ENCODE results near the gene WWP2. TPM values are rescaled to one million over a fixed set of nuclear protein-coding genes. Genes with fewer than 3 reads are reported as not detected.

WWP2 gene
- total RNA-seq, 3 donors from 2014 or later: 34.7 to 44.2 (median 36.5) TPM

DNA sequence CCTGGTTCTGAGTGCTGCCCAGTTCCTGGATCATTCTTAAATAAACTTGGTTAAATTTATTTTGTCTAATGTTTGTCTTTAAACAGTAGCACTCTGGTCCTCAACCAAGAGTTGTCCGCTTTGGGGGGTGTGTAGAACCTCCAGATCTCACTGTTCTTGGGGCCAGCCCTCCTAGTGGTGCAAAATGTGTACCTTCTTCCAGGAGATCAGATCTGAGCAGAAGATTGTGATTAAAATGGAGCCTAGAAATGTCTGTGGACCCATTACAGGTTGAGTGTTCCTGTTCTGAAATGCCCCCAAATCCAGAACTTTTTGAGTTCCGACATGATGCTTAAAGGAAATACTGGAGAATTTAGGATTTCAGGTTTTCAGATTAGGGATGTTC is 143.0 kb downstream of the WWP2 start:
- no peaks in the 10 kb centered on the region for H3K4me1 Mint-ChIP-seq (ENCODE audit: low read depth)
- no peak for DNase-seq
- H3K36me3 Mint-ChIP-seq (ENCODE audit: insufficient read depth): peaks cover 31% of the 10 kb centered on the region
- H3K9me3 Mint-ChIP-seq: no peaks in the 10 kb centered on the region
- no peak for ATAC-seq
- no peaks in the 10 kb centered on the region for H3K27me3 Mint-ChIP-seq (ENCODE audit: low read depth)
- no peak overlapping the region for H3K4me3 Mint-ChIP-seq

DNA sequence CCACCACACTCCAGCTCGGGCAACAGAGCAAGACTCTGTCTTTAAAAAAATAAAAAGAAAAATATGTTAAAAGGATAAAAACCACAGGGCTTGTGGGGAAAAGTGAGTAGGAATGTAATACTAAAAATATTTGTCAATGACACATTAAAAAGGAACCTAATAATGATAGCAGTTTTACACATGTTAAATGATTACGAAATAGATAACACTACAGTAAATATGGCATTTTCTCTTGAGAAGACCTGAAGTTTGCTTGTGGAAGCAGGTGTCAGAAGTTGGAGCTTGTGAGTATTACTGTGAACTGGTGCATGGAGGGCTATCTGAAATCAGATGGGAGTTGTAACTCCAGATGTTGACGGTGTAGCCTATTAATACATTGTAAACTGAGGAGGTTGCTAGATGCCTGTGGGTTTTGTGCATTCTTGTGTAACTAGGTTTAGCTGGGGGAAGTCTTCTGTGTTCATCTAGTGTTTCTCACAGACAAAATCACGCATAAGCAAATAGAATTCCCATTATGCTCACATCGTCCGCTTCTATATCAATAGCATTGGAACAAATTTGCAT is 144.8 kb downstream of the WWP2 start:
- no peak for ATAC-seq
- H3K9me3 Mint-ChIP-seq: no peaks in the 10 kb centered on the region
- H3K4me3 Mint-ChIP-seq: no peak overlapping the region
- no peaks in the 10 kb centered on the region for H3K4me1 Mint-ChIP-seq (ENCODE audit: low read depth)
- H3K27me3 Mint-ChIP-seq (ENCODE audit: low read depth): no peaks in the 10 kb centered on the region
- DNase-seq: no peak
- peaks cover 25% of the 10 kb centered on the region for H3K36me3 Mint-ChIP-seq (ENCODE audit: insufficient read depth)

DNA sequence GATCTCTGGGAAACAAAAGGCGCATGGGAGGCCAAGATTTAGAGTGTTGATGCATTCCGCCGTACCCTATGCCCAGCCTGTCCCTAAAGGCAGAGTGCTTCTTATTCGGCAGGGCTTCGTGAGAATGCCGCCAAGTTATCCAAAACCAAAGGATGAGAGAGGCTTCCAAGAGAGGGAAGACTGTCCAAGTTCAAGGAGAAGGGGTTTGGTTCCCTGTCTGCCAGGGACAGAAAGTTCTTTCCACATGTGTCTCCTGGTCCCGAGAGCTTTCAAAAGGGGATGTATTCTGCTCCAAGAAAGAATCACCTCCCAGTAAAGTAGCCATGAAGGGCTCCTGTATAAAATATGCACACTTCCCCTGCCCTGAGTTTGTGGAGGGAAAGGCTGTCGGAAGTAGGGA is 146.9 kb downstream of the WWP2 start:
- no peak for DNase-seq
- ATAC-seq: no peak
- no peak overlapping the region for H3K4me3 Mint-ChIP-seq
- no peaks in the 10 kb centered on the region for H3K9me3 Mint-ChIP-seq
- no peaks in the 10 kb centered on the region for H3K4me1 Mint-ChIP-seq (ENCODE audit: low read depth)
- H3K36me3 Mint-ChIP-seq (ENCODE audit: insufficient read depth): peaks cover 16% of the 10 kb centered on the region
- no peaks in the 10 kb centered on the region for H3K27me3 Mint-ChIP-seq (ENCODE audit: low read depth)

DNA sequence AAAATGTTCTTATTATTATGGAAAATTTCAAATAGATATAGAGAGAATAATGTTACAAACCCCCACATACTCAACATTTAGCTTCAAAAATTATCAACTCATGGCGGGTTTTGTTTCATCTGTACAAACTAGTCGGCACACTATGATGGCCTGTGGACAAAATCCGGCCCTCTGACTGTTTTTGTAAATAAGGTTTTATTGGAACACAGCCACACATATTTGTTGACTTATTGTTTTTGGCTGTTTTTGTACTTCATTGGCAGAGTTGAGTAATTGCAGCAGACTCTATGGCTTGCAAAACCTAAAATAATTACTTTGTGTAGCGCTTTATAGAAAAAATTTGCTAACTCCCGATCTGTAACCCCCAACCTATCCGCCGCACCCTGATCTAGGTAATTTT is 147.6 kb downstream of the WWP2 start:
- peaks cover 16% of the 10 kb centered on the region for H3K36me3 Mint-ChIP-seq (ENCODE audit: insufficient read depth)
- no peaks in the 10 kb centered on the region for H3K4me1 Mint-ChIP-seq (ENCODE audit: low read depth)
- DNase-seq (no peak), ATAC-seq (no peak)
- no peaks in the 10 kb centered on the region for H3K9me3 Mint-ChIP-seq
- no peak overlapping the region for H3K4me3 Mint-ChIP-seq
- H3K27me3 Mint-ChIP-seq (ENCODE audit: low read depth): no peaks in the 10 kb centered on the region

DNA sequence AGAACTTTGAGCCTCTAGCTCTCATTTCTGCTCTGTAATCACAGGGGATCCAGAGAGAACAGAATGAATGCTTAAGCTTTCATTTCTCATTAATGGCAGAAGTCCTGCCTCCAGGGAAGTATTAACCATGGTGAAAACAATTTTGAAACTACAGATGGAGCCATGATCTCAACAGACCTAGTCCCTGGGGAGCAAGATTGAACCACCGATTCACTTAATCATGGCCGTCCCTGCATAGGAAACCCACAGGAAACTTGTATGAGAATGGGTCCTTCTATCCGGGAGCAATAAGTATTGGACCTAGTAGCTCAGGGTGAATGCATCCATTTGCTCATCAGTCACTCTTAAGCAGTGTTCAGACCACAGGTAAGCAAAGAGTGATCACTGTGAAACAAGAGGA is 148.8 kb downstream of the WWP2 start:
- Mint-ChIP-seq H3K4me1 (ENCODE audit: low read depth) (no peaks in the 10 kb centered on the region), H3K27me3 (ENCODE audit: low read depth) (no peaks in the 10 kb centered on the region), H3K4me3 (no peak overlapping the region), H3K9me3 (no peaks in the 10 kb centered on the region), H3K36me3 (ENCODE audit: insufficient read depth) (peaks cover 16% of the 10 kb centered on the region)
- ATAC-seq: no peak
- DNase-seq: no peak

DNA sequence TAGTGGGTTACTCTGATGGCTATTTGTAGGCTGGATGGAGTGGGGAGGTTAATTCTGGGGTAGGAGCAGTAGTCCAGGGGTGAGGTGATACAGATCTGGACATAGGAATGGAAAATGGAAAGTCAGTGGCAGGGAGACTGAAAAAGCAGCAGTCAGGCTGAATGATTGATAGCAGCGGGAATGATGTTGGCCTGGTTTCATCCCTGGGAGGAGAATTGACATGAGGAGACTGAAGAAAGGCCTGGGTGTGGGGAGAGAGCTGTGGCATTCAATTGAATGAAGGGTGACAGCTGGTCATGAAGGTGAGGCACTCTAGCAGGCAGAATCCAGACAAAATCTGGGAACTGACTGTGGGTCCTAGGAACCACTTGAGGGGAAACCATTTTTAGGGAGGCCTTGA is 154.3 kb downstream of the WWP2 start:
- no peaks in the 10 kb centered on the region for H3K4me1 Mint-ChIP-seq (ENCODE audit: low read depth)
- DNase-seq (no peak), ATAC-seq (no peak)
- H3K27me3 Mint-ChIP-seq (ENCODE audit: low read depth): no peaks in the 10 kb centered on the region
- no peak overlapping the region for H3K4me3 Mint-ChIP-seq
- H3K36me3 Mint-ChIP-seq (ENCODE audit: insufficient read depth): peaks cover 6% of the 10 kb centered on the region
- H3K9me3 Mint-ChIP-seq: no peaks in the 10 kb centered on the region

DNA sequence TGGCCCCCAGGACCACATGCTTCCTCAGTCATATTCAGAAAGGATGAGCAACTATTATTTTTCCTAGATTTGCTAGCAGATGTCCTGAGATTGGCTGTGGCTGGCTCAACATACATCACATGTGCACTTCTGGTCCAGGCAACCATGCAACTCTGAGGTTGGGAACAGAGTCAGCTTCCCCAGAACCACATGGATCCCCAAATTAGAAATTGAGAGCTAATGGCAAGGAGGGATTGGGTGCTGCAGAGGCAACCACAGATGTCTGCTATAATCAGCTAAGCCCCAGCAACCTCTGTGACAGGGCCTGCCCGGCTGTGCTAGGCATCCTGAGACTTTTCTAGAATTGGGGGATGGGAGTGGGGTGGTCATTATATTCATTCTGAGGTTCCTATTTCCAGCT is 155.2 kb downstream of the WWP2 start:
- H3K9me3 Mint-ChIP-seq: no peaks in the 10 kb centered on the region
- DNase-seq (no peak), ATAC-seq (no peak)
- H3K36me3 Mint-ChIP-seq (ENCODE audit: insufficient read depth): peaks cover 7% of the 10 kb centered on the region
- H3K4me1 Mint-ChIP-seq (ENCODE audit: low read depth): no peaks in the 10 kb centered on the region
- H3K27me3 Mint-ChIP-seq (ENCODE audit: low read depth): no peaks in the 10 kb centered on the region
- no peak overlapping the region for H3K4me3 Mint-ChIP-seq

DNA sequence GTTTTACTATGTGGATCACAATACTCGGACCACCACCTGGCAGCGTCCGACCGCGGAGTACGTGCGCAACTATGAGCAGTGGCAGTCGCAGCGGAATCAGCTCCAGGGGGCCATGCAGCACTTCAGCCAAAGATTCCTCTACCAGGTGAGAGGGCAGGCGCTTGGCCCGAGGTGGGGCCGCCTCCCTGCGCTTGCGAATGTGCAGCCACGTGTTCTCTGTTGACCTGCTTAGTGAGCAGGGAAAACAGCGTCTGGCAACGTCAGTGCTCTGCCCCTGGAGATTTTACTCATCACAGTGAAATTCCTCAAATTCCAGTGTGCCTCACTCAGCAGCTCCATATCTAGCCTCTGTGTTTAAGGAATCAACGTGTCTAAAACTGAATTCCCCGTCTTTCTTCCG is 155.6 kb downstream of the WWP2 start:
- ATAC-seq: no peak
- no peak for DNase-seq
- H3K9me3 Mint-ChIP-seq: no peaks in the 10 kb centered on the region
- H3K4me3 Mint-ChIP-seq: no peak overlapping the region
- peaks cover 10% of the 10 kb centered on the region for H3K36me3 Mint-ChIP-seq (ENCODE audit: insufficient read depth)
- H3K27me3 Mint-ChIP-seq (ENCODE audit: low read depth): no peaks in the 10 kb centered on the region
- H3K4me1 Mint-ChIP-seq (ENCODE audit: low read depth): no peaks in the 10 kb centered on the region

DNA sequence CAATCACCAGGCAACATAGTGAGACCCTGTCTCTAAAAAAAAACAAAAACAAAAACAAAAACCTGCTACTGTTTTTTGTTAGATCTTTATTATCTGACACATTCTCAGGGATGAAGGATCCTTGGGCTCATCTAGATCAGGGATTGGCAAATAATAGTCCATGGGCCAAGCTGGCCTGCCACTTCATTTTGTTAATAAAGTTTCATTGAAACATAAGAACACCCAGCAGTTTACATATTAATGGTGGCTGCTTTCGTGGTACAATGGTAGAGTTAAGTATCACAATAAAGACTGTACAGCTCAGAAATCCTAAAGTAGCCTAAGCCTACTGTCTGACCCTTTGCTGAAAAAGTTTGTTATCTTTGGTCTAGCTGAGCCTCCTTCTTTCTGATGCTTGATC is 156.1 kb downstream of the WWP2 start:
- Mint-ChIP-seq H3K36me3 (ENCODE audit: insufficient read depth) (peaks cover 10% of the 10 kb centered on the region), H3K27me3 (ENCODE audit: low read depth) (no peaks in the 10 kb centered on the region)
- ATAC-seq: no peak

DNA sequence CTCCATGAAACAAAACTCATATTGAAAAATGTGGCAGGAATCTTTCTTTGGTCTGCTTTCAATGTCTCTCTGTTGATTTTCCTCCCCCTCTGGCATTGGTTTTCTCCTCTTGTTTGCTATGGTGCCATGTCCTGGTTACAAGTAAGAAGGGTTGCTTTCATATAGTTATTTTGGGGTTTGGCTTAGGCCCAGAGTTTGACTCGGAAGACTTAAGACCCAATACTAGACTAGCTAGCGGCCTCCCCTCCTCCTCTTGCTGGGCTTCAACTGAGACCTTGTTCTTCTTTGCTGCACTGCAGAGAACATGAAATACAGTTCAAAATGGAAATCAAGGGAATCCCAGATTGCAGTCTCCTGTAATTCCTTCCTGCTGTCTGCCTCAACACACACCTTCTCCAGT is 159.0 kb downstream of the WWP2 start:
- H3K9me3 Mint-ChIP-seq: no peaks in the 10 kb centered on the region
- DNase-seq: no peak
- H3K4me3 Mint-ChIP-seq: no peak overlapping the region
- H3K27me3 Mint-ChIP-seq (ENCODE audit: low read depth): no peaks in the 10 kb centered on the region
- H3K36me3 Mint-ChIP-seq (ENCODE audit: insufficient read depth): peaks cover 21% of the 10 kb centered on the region
- ATAC-seq: no peak
- H3K4me1 Mint-ChIP-seq (ENCODE audit: low read depth): no peaks in the 10 kb centered on the region

More for the DNA sequence above, 156.1 kb downstream of the WWP2 start:
- no peak for DNase-seq
- Mint-ChIP-seq H3K4me3 (no peak overlapping the region), H3K9me3 (no peaks in the 10 kb centered on the region), H3K4me1 (ENCODE audit: low read depth) (no peaks in the 10 kb centered on the region)

DNA sequence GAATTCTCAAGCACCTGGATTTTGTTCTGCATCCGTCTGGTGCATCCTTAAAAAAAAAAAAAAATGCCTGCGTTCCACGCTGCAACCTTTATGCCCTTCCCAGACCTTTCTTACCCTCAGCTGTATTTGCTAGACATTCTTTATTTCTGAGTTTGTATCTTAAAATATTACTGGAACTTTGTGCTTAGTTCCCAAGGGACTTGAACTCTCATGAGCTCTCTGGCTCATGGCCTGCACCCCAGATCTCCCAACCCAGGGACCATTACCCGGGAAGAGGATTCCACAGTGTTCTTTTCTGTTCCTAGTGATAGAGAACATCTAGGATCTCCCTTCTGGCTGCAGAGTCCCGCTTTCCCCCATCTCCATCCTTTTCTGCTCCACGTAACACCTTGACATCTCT is 160.1 kb downstream of the WWP2 start:
- Mint-ChIP-seq H3K4me1 (ENCODE audit: low read depth) (no peaks in the 10 kb centered on the region), H3K36me3 (ENCODE audit: insufficient read depth) (peaks cover 23% of the 10 kb centered on the region), H3K4me3 (no peak overlapping the region), H3K9me3 (no peaks in the 10 kb centered on the region), H3K27me3 (ENCODE audit: low read depth) (no peaks in the 10 kb centered on the region)
- DNase-seq: no peak
- ATAC-seq: no peak

DNA sequence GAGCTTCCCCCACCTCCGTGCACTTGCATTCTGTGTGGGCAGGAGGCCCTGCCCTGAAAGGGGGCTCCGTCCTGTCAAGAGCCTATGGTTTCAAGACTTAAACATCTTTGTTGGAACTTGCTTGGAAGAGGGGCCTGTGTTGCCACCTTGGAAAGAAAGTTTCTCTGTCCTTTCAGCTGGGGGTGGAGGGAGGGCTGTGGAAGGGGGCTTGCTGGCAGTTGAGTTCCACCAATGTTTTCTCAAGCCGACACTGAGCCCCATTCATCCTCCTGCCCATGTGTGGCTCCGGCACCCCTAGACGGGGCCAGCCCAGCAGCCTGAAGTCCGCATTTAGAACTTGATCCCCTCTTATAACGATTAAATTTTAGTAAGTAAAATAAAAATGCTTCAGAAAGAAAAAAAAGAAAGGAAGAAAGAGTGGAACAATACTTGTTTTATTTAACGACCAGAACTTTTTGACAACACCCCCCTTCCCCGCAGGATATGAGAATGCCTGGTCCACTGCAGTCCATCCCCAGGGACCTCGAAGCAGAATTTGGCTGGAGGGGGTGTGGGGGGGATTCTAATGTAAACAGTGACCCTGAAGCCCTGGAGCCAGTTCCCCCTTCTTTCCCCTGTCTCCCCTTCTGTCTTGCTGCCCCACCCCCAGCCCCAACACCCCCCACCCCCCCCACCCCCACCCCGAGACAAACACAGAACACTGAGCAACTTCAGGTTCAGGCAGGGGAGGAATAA is 162.1 kb downstream of the WWP2 start:
- ATAC-seq (no peak), DNase-seq (no peak)
- no peaks in the 10 kb centered on the region for H3K27me3 Mint-ChIP-seq (ENCODE audit: low read depth)
- no peak overlapping the region for H3K4me3 Mint-ChIP-seq
- H3K9me3 Mint-ChIP-seq: no peaks in the 10 kb centered on the region
- H3K36me3 Mint-ChIP-seq (ENCODE audit: insufficient read depth): peaks cover 19% of the 10 kb centered on the region
- no peaks in the 10 kb centered on the region for H3K4me1 Mint-ChIP-seq (ENCODE audit: low read depth)

DNA sequence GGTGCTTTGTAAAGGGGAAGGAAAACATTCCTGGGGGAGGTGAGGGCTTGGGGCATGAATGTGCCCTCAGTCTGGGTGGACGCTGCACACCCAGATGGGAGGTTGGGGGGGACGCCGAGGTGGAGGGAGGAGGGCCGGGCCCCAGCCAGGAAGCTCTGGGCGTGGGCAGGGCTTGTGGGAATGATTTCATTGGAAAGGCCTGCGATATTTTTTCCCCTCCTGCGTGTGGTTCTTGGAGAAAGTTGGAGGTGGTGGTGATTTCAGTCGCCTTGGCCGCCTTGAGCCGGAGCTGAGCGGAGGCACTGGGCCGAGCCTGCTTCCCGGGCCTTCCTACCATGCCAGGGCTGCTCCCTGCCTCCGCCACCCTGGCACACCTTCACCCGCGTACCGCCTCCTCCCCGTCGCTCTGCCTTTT is 162.7 kb downstream of the WWP2 start:
- Mint-ChIP-seq H3K36me3 (ENCODE audit: insufficient read depth) (peaks cover 22% of the 10 kb centered on the region), H3K27me3 (ENCODE audit: low read depth) (no peaks in the 10 kb centered on the region), H3K9me3 (no peaks in the 10 kb centered on the region), H3K4me1 (ENCODE audit: low read depth) (no peaks in the 10 kb centered on the region), H3K4me3 (no peak overlapping the region)
- DNase-seq (no peak), ATAC-seq (no peak)

DNA sequence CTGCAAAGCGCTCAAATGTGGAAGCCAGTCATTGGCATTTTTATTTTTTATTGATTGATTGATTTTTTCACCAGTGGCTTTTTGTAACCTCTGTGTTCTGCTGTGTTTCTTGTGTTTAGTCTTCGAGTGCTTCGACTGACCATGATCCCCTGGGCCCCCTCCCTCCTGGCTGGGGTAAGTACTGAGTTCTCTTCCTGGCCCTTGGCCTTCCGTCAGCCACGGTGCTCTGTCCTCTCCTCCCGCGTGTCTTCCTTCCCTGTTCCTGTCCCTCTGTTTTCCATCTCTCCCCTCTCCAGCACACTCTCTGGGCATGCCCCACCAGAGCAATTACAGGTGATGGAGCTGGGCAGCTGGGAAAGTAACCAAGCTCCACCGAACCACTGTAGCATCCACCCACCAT is 163.2 kb downstream of the WWP2 start:
- no peak overlapping the region for H3K4me3 Mint-ChIP-seq
- no peaks in the 10 kb centered on the region for H3K27me3 Mint-ChIP-seq (ENCODE audit: low read depth)
- H3K4me1 Mint-ChIP-seq (ENCODE audit: low read depth): no peaks in the 10 kb centered on the region
- H3K36me3 Mint-ChIP-seq (ENCODE audit: insufficient read depth): peaks cover 23% of the 10 kb centered on the region
- no peaks in the 10 kb centered on the region for H3K9me3 Mint-ChIP-seq
- ATAC-seq: no peak
- DNase-seq: no peak

DNA sequence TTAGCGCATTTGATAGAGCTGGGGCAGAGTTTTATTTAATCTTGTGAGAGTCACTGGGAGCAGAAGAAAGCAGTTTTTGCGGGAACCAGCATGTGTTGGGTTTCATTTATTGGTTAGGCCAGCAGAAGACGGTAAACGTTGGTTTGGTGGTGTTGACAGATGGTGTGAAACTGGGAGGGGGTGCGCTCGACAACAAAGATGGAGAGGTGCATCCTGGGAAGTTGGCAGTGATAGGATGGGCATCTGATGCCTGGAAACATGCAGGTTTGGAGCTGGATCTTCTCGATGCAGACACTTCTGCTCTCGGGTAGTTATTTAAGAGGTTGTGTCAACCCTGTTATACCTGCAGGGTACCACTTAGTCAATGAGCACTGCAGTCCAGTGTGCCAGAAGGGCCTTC is 164.1 kb downstream of the WWP2 start:
- Mint-ChIP-seq H3K36me3 (ENCODE audit: insufficient read depth) (peaks cover 26% of the 10 kb centered on the region), H3K4me3 (no peak overlapping the region), H3K4me1 (ENCODE audit: low read depth) (no peaks in the 10 kb centered on the region), H3K27me3 (ENCODE audit: low read depth) (no peaks in the 10 kb centered on the region), H3K9me3 (no peaks in the 10 kb centered on the region)
- ATAC-seq (no peak), DNase-seq (no peak)

Measured in activated T-cell treated with anti-CD3 and anti-CD28 coated beads, Interleukin-2, amount 50 U/mL, for 4 hours (primary cell).